ENCODE measurements around the gene FOXN1. TPM values are rescaled to one million over a fixed set of nuclear protein-coding genes. Genes with fewer than 3 reads are reported as not detected.

Gene FOXN1
- total and polyA plus RNA-seq, 10 of the 15 experiments (the other 5 are each of a cell fraction or from before 2014, with no cell fraction given) = not detected

DNA sequence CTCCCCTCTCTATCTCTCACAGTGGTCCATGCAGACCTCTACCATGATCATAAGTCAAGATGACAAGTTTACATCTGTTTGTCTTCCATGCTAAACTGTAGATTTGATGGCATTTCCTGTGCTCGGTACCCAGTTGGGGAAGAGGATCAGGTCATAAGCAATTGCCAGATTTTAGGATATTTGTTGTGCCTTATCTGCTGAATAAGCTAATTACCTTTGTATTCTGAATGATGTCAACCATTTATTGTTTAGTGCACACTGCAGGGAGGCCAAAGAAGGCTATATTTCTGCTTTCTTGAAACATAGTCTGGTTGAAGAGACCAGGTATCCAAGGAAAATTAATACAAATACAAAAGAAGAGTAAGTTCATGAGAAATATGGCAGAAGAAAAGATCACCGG lies 76.4 kb downstream of the FOXN1 start:
- Histone ChIP-seq H3K36me3 (ENCODE audit: control insufficient read depth in 2 of 2, insufficient read depth in 2 of 2, low read length in 1 of 2) (peaks cover 42 to 46% of the 10 kb centered on the region in 2 experiments), H3K4me1 (ENCODE audit: control insufficient read depth, insufficient read depth, low read length) (peaks cover 14% of the 10 kb centered on the region), H3K27me3 (replicated peaks in 1 of 2; ENCODE audit: control insufficient read depth in 2 of 2, insufficient read depth in 2 of 2, low read length in 1 of 2) (no peaks in the 10 kb centered on the region), H4K20me1 (ENCODE audit: control insufficient read depth, insufficient read depth) (no peaks in the 10 kb centered on the region), H3K9ac (ENCODE audit: control insufficient read depth, insufficient read depth, low read length) (no peak overlapping the region), H3K4me3 (no peak overlapping the region), H2AFZ (ENCODE audit: control insufficient read depth, low read depth, low read length) (no peak overlapping the region), H3K4me2 (ENCODE audit: control insufficient read depth, insufficient read depth) (no peak overlapping the region), H3K9me3 (replicated peaks; ENCODE audit: control insufficient read depth, insufficient read depth, low read length) (no peaks in the 10 kb centered on the region), H3K79me2 (ENCODE audit: control insufficient read depth, insufficient read depth, low read length) (no peaks in the 10 kb centered on the region), H3K27ac (ENCODE audit: control insufficient read depth, insufficient read depth) (no peak overlapping the region)
- 66% methylated on average over 2 of the region's 2 CpGs for WGBS (ENCODE audit: insufficient coverage, insufficient replicate concordance, low lambda C conversion rate, missing lambda C conversion rate)
- RAD21 ChIA-PET (ENCODE audit: unreplicated experiment) = no interaction called here
- POLR2A ChIA-PET = no interaction called here
- DNase-seq (ENCODE audit: low read depth, low spot score) (no peak), FAIRE-seq (no peak), ATAC-seq (no peak)
- intact Hi-C loops (cut with micrococcal nuclease; ENCODE audit: unreplicated experiment) (no loop called here), in situ Hi-C loops (cut with MboI) (no loop called here)
- TF ChIP-seq POLR2AphosphoS5 (IDR thresholded peaks at IDR 0.05; ENCODE audit: low read length) (no peak), TARDBP (IDR thresholded peaks at IDR 0.05; ENCODE audit: borderline replicate concordance) (no peak), SMAD1 (IDR thresholded peaks at IDR 0.05; ENCODE audit: low read depth, partially characterized antibody) (no peak), NR2C1 (IDR thresholded peaks at IDR 0.05) (no peak), HCFC1 (IDR thresholded peaks at IDR 0.05; ENCODE audit: low read length) (no peak), EGR1 (IDR thresholded peaks at IDR 0.05; ENCODE audit: borderline replicate concordance in 1 of 2, low read depth in 2 of 2, low read length in 2 of 2) (no peak)
- SMC1A ChIA-PET (ENCODE audit: uncharacterized antibody, unreplicated experiment) = interaction anchor here (1.1 kb wide), 1 partner anchor 15 kb away, joined by 4 read pairs; no protein-coding TSS in a partner anchor
- no TSS peak for BruUV-seq (replicated peaks)
- CTCF ChIA-PET = no interaction called here

DNA sequence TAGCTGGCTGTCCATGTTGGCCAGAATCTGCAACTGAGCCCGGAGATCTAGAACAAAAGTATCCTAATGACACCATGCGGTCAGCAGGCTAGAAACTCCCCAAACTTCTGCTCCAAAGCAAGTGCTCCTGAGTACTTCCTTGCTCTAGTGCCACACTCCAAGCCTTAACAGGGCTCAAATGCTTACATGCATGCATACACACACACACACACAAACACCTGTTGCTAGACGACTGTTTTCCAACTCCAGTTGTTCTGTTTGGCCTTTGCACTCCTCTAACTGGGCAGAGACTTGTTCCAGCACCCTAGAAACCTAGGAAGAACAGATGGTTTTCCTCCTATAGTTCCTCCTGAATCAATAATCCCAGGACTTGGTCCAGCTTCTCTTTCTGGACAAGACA lies 78.3 kb downstream of the FOXN1 start:
- H3K4me1 ChIP-seq (ENCODE audit: control insufficient read depth, insufficient read depth, low read length) = peaks cover 5% of the 10 kb centered on the region
- ChIA-PET RAD21 (ENCODE audit: unreplicated experiment) (no interaction called here), POLR2A (no interaction called here), SMC1A (ENCODE audit: uncharacterized antibody, unreplicated experiment) (interaction anchor here (1.9 kb wide), 1 partner anchor 13 kb away, joined by 4 read pairs; no protein-coding TSS in a partner anchor), CTCF (interaction anchor here (1.4 kb wide), 1 partner anchor 37 kb away, joined by 3 read pairs; no protein-coding TSS in a partner anchor)
- H3K27ac ChIP-seq (ENCODE audit: control insufficient read depth, insufficient read depth) = no peak overlapping the region
- H2AFZ ChIP-seq (ENCODE audit: control insufficient read depth, low read depth, low read length) = no peak overlapping the region
- H3K4me3 ChIP-seq = no peak overlapping the region
- no peaks in the 10 kb centered on the region for H3K9me3 ChIP-seq (replicated peaks; ENCODE audit: control insufficient read depth, insufficient read depth, low read length)
- BruUV-seq (replicated peaks) = no TSS peak
- no peak overlapping the region for H3K9ac ChIP-seq (ENCODE audit: control insufficient read depth, insufficient read depth, low read length)
- WGBS (ENCODE audit: insufficient coverage, insufficient replicate concordance, low lambda C conversion rate, missing lambda C conversion rate) = 96% methylated on average over 3 of the region's 3 CpGs
- no peaks in the 10 kb centered on the region for H3K79me2 ChIP-seq (ENCODE audit: control insufficient read depth, insufficient read depth, low read length)
- H3K4me2 ChIP-seq (ENCODE audit: control insufficient read depth, insufficient read depth) = no peak overlapping the region
- in situ Hi-C loops (cut with MboI) (no loop called here), intact Hi-C loops (cut with micrococcal nuclease; ENCODE audit: unreplicated experiment) (no loop called here)
- H4K20me1 ChIP-seq (ENCODE audit: control insufficient read depth, insufficient read depth) = no peaks in the 10 kb centered on the region
- ATAC-seq (no peak), DNase-seq (ENCODE audit: low read depth, low spot score) (no peak), FAIRE-seq (no peak)
- H3K27me3 ChIP-seq (replicated peaks in 1 of 2; ENCODE audit: control insufficient read depth in 2 of 2, insufficient read depth in 2 of 2, low read length in 1 of 2) = no peaks in the 10 kb centered on the region
- H3K36me3 ChIP-seq (ENCODE audit: control insufficient read depth in 2 of 2, insufficient read depth in 2 of 2, low read length in 1 of 2) = peaks cover 41 to 46% of the 10 kb centered on the region in 2 experiments
- TF ChIP-seq, protein P1, sequence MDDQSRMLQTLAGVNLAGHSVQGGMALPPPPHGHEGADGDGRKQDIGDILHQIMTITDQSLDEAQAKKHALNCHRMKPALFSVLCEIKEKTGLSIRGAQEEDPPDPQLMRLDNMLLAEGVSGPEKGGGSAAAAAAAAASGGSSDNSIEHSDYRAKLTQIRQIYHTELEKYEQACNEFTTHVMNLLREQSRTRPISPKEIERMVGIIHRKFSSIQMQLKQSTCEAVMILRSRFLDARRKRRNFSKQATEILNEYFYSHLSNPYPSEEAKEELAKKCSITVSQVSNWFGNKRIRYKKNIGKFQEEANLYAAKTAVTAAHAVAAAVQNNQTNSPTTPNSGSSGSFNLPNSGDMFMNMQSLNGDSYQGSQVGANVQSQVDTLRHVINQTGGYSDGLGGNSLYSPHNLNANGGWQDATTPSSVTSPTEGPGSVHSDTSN (IDR thresholded peaks at IDR 0.05; ENCODE audit: insufficient replicate concordance, low read depth, low read length) = no peak
- no peak for TF ChIP-seq IRF4 (IDR thresholded peaks at IDR 0.05; ENCODE audit: low read depth, low read length)
- TF ChIP-seq NR2C1 (IDR thresholded peaks at IDR 0.05) = no peak
- no peak for TF ChIP-seq RUNX3 (IDR thresholded peaks at IDR 0.05; ENCODE audit: low read length)
- TF ChIP-seq NFYB (IDR thresholded peaks at IDR 0.05; ENCODE audit: insufficient read depth, low read depth, low read length) = no peak
- TF ChIP-seq GABPA (IDR thresholded peaks at IDR 0.05; ENCODE audit: low read depth) = no peak
- no peak for TF ChIP-seq WRNIP1 (IDR thresholded peaks at IDR 0.05; ENCODE audit: borderline replicate concordance, low read depth, low read length)
- TF ChIP-seq TCF7 (IDR thresholded peaks at IDR 0.05; ENCODE audit: borderline replicate concordance) = no peak
- no peak for TF ChIP-seq E2F4 (IDR thresholded peaks at IDR 0.05; ENCODE audit: low read depth, low read length)
- TF ChIP-seq ZNF207 (IDR thresholded peaks at IDR 0.05; ENCODE audit: borderline replicate concordance) = no peak
- no peak for TF ChIP-seq MXI1 (IDR thresholded peaks at IDR 0.05; ENCODE audit: low read depth, low read length)
- TF ChIP-seq TCF3 (IDR thresholded peaks at IDR 0.05; ENCODE audit: borderline replicate concordance, insufficient read depth, low read depth, low read length) = no peak

All from GM12878 (cell line).